NCI-H748 (cell line): ENCODE results near the gene FGF9.

Experiments used
- DNase-seq: peaks from one replicate; lab custom pipeline; 2025; ENCODE audit not compliant: unreplicated experiment; lab: John Stamatoyannopoulos, UW

FGF9 gene

GRCh38 chr13:21752501-21752900, 81.6 kb downstream of the FGF9 start:
- no peak for DNase-seq

- DNase-seq: no peak
Measured at GRCh38 chr13:21753117-21753729, 82.3 kb downstream of the FGF9 start.
